ENCODE measurements around the gene OR2K2.

- TF ChIP-seq, protein P1, sequence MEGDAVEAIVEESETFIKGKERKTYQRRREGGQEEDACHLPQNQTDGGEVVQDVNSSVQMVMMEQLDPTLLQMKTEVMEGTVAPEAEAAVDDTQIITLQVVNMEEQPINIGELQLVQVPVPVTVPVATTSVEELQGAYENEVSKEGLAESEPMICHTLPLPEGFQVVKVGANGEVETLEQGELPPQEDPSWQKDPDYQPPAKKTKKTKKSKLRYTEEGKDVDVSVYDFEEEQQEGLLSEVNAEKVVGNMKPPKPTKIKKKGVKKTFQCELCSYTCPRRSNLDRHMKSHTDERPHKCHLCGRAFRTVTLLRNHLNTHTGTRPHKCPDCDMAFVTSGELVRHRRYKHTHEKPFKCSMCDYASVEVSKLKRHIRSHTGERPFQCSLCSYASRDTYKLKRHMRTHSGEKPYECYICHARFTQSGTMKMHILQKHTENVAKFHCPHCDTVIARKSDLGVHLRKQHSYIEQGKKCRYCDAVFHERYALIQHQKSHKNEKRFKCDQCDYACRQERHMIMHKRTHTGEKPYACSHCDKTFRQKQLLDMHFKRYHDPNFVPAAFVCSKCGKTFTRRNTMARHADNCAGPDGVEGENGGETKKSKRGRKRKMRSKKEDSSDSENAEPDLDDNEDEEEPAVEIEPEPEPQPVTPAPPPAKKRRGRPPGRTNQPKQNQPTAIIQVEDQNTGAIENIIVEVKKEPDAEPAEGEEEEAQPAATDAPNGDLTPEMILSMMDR (IDR thresholded peaks at IDR 0.05), result no peak
- no peak for TF ChIP-seq POLR2A (IDR thresholded peaks at IDR 0.05)
Observed at GRCh38 chr9:111360881-111361280, 30.9 kb upstream of the OR2K2 start.
